Measurements from ENCODE around the gene VANGL2.

DNA sequence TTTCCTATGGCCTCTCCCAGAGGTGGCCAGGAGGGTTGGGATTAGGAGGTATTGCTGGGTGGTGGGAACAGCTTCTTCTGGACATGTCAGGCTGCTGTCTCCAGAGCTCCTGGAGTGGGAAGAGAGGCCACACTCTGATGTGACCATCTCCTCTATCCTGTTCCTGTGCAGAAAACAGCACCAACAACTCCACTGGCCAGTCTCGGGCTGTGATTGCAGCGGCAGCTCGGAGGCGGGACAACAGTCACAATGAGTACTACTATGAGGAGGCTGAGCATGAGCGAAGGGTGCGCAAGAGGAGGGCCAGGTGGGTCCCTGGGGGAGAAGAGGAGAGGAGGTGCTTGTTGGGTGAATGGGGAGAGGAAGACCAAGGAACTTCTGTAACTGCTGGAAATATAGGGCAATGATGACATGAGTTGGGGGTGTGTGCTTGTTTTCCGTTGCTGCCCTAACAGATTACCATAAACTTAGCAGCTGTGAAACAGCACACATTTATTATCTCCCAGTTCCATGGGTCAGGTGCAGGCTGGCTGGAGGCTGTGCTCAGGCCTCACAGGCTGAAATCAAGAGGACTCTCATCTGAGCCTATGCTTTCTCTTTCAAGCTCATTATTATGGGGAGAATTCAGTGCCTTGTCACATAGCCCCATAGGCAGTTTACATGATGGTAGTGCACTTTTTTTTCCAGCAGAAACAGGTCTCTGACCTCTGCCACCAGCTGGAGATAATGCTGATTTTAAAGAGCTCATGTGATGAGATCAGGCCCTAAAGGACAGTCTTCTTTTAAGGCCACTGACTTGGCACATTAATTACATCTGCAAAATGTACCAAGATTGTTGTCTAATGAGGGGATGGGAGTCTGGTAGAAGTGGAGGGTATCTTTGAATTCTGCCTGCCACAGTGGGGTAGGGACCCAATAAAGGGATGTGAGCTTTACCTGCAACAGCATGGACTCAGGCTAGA, 20.8 kb downstream of the VANGL2 start:
- TF ChIP-seq POLR2A (IDR thresholded peaks at IDR 0.05; ENCODE audit: low read depth, low read length) (no peak), TAF1 (IDR thresholded peaks at IDR 0.05; ENCODE audit: borderline replicate concordance, low read depth, low read length) (no peak)
